Stimulated activated naive CD4-positive, alpha-beta T cell treated with Interleukin-2 at 50 U/mL for 16 hours (primary cell): Measurements from ENCODE around the gene HIPK4.

Source experiments
- DNase-seq: peaks from one replicate; lab custom pipeline; 2025; lab: John Stamatoyannopoulos, UW

HIPK4 gene

DNA sequence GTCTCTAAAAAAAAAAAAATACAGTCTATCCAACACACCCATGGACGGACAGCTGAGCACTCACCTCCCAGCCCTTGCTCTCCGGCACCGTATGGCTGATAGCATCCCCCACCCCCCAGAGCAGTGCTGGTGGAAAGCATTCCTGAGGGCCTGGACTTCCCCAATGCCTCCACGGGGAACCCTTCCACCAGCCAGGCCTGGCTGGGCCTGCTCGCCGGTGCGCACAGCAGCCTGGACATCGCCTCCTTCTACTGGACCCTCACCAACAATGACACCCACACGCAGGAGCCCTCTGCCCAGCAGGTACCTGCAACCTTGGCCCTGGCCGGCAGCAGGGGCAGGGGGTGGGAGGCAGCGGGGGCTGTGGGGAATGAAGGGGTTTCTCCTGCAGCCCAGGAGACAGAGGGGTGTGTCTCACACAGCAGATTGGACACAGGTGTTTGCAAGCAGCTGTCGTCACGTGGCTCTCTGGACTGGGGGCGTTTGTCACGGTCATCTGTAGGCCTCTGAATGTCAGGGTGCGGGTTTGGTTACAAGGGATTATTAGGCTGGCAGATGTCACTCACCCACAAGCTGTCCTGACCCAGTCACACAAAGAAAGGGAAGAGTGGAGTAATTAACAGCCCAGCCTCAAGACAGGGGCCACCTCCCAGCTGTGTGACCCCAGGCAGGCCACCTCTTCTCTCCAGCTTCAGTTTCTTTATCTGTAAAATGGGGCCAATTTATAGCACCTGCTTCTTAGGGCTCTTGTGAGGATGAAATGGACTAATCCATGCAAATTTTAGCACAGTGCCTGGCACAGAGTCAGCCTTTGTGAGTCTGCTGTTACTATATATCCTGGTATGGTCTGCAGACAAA, 22.2 kb downstream of the HIPK4 start:
- no peak for DNase-seq

DNA sequence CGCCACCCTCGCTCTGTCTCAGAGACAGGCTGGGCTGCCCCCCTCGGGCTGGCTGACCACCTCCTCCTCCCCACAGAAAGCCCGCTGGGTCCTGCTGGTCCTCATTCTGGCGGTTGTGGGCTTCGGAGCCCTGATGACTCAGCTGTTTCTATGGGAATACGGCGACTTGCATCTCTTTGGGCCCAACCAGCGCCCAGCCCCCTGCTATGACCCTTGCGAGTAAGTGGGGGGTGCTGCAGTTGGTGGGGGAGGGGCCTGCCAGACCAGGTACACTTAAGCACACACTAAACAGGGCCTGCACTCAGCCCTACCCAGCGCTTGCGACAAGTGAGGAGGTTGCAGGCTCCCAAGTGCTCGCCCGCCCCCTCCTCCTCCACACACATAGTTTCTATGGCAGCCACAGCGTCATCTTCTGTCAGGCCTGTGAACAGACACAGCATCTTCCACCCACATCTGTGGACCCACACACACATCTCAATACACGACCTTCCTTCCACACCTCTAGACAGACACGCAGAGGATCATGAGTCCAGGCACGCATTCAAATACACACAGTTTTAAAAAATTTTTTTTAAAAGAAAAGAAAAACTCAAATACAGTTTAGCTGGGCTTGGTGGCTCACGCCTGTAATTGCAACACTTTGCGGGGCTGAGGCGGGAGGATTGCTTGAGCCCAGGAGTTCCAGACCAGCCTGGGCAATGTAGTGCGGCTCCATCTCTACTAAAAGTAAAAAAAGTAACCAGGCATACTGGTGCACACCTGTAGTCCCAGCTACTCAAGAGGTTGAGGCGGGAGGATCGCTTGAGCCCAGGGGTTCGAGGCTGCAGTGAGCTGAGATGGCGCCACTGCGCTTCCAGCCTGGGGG, 23.1 kb downstream of the HIPK4 start:
- no peak for DNase-seq

DNA sequence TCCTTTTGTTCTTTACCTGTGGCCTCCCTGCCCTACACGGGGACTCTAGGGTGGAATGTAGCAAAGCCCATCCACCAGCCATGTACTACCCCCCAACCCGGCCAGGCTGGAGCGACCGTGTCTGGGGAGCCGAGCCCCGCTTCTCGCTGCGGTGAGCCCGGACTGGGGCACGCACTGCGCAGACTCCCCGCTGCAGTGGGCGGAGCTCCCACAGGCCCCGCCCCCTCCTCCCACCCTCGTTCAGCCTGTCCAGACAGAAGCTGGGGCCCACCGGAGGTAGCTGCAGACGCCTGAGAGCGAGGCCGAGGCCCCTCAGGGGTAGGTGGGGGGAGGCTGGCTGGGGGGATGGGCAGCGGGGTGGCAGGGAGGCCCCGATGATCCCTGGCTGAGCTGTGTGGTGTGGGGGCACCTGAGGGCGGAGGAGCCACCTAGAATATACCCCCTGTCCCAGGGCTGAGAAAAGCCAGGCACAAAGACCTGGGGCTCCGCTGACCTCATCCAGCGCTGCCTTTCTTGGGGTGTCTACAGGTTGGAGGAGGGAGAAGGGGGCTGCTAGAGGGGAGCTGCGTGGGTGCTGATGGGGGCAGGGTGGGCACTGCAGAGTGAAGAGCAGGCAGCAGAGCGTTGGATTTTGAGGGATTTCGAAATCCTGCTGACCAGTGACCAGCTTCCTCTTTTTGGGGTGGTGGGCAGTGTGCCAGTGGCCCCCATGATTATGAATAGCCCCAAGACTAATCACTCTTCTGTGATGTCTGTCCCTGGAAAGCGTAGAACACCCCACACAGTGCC, 24.2 kb downstream of the HIPK4 start:
- peak; percentile 4 for DNase-seq

DNA sequence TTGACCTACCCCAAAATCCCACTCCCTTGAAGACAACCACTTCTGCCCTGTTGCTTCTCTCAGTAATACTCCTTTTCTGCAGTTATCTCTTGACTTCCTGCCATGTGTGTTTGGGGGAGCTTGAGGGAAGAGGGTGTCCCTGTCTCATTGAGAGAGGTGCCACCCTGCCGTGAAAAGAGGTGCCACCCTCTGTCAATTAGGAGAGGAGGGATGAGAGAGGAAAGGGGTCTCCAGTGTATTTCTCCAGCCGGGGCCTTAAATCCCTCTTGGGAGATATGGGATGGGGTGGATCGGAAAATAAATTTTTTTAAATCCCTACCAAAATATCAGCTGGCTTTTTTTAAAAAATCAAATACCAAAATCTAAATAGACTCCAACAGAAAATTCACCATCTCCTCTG, 25.0 kb downstream of the HIPK4 start:
- DNase-seq, result no peak

DNA sequence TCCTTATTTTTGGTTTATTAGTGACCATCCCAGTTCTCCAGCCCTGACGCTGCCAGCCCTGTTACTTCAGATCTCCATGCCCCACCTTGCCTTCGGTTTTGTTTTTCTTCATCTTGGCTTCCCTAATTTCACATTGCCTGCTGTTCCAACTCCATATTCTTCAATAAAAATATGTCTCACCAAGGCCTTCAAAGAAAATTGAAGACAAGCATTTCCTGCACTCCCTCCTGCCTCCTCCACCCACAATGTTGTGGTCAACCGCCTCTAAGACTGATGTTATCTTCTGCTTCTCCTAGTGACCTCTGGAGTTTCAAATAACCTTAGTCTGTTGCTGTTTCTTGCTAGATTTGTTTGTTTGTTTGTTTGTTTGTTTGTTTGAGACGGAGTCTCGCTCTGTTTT, 26.9 kb downstream of the HIPK4 start:
- DNase-seq, result no peak

DNA sequence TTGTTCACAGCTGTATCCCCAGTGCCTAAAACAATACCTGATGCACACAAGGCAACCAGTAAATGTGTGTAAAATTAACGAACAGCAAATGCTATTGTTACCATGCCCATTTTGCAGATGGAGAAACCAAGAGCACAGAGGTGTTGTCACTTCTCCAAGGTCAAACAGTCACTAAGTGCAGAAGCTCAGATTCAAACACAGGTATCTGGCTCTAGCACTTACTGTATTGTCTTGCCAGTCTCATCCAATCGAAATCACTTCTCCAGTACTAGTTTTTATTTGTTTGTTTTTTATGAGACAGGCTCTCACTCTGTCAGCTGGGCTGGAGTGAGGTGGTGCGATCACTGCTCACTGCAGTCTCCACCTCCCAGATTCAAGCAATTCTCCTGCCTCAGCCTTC, 27.8 kb downstream of the HIPK4 start:
- no peak for DNase-seq

DNA sequence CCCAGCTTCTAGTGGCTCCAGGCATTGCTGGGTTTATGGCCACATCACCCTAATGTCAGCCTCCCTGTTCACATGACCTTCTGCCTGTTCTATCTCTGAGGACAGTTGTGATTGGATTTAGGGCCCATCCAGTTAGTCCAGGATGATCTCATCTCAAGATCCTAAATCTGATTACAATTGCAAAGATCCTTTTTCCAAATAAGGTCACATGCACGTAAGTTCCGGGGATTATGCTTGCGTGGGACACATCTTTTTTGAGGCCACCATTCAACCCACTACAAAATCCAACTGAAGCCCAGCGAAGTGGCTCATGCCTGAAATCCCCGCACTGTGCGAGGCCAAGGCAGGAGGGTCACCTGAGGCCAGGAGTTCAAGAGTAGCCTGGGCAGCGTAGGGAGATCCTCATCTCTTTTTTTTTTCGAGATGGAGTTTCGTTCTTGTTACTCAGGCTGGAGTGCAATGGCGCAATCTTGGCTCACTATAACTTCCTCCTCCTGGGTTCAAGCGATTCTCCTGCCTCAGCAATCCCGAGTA, 29.2 kb downstream of the HIPK4 start:
- no peak for DNase-seq

DNA sequence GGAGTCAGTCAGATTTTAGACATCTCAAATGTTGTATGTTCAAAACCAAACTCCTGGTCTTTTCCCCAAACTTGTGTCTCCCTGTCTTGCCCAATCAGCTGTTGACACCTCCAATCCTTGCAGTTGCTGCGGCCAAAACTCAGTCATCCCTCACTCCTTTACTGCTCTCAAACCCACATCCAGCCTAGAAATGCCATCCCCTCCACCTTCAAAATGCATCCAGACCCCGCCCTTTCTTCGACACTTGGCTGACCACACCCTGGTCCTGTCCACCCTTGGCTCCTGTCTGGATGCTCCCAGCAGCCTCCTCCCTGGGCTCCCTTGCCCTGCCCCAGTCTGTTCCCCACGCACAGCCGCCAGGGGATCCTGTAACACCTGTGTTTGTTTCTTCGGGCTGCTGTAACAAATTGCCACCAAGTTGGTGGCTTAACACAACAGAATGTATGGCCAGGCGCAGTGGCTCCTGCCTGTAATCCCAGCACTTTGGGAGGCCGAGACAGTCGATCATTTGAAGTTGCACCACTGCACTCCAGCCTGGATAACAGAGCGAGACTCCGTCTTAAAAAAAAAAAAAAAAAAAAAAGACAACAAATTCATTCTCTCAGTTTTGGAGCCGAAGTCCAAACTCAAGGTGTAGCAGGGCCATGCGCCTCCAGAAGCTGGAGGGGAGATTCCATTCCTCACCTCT, 29.8 kb downstream of the HIPK4 start:
- DNase-seq, result no peak

DNA sequence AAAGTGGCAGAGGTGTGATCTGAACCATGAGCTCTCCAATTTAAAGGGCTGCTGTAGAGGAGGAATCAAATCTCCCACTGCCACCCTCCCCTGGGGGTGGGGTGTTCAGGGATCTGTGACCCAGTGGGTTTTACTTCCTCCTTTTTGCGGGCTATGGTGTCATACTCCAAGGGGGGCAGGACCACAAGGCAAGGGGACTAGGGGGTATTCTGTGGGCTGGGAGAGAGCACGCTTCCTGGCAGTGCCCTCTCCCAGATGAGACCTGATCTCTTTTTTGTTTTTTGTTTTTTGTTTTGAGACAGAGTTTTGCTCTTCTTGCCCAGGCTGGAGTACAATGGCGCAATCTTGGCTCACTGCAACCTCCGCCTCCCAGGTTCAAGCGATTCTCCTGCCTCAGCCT, 31.2 kb downstream of the HIPK4 start:
- DNase-seq, result no peak

DNA sequence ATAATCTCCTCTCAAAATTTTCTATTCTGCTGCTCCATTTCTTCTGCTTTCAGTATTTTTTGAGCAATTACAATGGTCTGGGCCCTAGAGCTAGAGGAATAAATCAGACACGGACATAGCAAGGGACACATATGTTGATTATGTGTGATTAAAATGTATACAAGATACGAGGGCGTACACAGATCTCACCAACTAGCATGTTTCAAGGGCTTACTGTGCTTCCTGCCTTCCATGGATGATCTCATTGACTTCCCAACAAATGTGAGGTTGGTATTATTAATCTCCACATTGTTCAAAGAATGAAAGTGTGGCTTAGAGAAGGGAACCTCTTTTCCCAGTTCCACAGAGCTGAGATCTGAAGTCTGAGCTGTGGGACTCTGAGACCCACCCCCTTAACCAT, 32.3 kb downstream of the HIPK4 start:
- DNase-seq, result no peak

DNA sequence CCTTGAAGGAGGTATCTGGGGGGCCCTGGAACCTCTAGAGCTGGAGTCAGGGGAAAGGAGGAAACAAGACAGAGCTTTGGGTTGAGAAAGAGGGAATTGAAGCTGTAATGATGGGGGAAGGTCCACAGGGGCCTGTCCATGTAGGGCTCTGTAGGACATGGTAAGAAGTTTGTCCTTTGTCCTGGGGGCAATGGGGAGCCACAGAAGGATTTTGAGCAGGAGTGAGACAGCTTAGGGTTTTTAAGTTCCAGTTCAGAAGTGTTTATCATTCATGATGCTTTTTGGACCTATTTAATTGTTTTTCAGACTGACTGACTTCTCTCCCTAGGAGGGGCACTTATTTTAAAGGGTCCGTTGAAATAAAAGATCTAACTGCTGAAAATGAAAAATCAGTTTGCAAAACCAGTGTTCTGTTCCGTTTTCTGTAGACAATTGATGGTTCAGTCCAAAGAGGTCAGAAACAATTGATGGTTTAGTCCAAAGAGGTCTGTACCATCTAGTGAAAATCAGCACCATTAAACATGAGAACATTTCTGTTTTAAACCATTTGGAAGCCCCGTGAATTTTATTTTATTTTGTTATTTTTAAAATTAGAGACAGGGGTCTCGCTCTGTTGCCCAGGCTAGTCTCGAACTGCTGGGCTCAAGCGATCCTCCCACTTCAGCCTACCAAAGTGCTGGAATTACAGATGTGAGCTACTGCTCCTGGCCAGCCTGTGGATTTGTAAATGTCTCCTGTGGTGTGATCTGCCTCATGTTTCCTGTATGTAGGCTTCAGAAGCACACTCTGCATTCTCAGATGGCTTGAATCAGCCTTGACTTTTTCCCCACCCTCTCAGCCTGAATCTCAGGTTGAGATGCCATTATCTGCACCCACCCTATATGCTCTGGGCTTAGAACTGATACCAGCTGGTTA, 33.0 kb downstream of the HIPK4 start:
- no peak for DNase-seq

DNA sequence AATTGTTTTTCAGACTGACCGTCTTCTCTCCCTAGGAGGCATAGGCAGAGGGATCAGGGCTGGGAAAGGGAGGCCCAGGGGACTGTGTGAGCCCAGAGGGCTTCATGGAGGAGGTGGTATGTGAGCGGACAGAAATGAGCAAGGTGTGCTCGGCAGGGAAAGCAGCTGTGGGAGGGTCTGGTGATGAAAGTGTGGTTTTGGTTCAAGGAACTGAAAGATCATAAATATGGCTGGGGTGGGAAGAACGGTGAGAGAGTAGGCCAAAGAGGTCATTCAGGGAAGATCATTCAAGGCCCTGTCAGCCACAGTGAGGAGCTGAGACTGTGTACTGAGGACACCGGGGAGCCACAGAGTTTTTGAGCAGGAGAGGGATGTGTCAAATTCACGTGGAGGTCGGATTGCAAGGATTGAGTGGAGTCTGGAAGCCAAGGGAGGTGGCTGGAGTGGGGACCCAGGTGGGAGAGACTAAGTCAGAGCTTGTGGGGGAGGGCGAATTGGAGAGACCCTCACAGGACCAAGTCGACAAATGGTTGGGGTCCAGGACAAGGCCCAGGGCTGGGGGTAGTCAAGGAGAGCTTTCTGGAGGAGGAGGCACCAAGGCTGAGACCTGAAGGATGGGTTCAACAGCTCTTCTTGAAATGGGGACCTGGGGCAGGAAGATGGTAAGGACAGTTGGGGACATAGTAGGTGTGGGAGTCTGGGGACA, 33.9 kb downstream of the HIPK4 start:
- DNase-seq, result no peak

DNA sequence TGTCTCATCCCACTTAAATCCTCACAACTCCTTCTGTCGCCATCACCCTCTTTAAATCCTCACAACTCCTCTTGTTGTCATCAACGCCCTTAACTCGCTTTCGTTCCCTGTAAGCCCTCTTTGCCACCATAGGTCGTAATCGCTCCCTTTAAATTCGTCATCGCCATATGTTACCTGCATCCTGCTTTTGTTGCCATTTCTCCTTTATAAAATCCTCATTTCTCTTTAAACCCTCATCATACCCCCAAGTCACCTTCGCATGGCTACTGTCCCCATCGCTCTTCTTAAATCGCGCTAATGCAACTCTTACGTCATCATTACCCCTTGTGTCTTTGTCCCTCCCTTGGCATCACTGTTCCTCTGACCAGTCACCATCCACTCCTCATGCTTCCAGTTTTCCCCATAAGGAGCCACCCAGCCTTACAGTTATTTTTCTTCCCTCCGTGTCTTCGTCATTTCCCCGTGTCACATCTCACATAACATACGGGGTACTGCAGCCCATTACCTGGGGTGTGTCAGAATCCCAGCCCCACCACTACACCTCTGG, 40.9 kb downstream of the HIPK4 start:
- DNase-seq, result no peak

DNA sequence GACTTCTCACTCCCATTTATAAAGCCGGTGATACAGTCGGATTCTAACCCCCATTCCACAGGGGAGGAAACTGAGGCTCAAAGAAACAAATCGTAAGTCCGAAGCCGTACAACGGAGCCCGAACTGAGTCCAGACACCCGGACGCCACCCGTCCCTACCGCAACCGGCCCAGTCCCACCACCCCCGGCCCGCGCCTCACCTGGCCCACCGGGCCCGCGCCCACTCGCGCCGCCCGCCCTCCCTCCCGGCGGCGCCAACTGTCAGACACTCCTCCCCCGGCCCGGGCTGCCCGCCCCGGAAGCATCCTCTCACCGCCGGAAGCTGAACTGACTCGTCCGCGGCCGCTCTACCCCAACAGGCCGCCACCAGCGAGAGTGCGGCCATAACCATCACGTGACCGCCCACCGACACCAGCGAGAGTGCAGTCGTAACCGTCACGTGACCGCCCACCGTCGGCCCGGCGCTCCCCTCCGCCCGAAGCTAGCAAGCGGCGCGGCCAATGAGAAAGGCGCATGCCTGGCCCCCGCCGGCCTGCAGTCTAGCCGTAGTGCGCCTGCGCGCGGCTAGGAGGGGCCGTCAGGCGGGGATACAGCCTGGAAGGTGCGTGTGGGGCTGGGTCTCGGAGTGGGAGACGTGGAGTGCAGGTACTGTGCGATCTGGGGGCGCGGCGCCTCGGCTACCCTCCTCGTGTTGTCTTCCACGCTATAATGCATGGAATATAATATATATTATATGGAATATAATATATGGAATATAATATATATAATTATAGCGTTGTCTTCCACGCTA, 41.7 kb downstream of the HIPK4 start, which contains the start of the genes C19orf47 and PLD3:
C19orf47 (minus strand) TSS at position 273 of the 789 bp plus-strand sequence. CDS start 6,540 bp downstream, outside the sequence.
PLD3 (plus strand) TSS at position 571 of the 789 bp plus-strand sequence. CDS start 17,789 bp downstream, outside the sequence.
- peak; percentile 100 for DNase-seq

DNA sequence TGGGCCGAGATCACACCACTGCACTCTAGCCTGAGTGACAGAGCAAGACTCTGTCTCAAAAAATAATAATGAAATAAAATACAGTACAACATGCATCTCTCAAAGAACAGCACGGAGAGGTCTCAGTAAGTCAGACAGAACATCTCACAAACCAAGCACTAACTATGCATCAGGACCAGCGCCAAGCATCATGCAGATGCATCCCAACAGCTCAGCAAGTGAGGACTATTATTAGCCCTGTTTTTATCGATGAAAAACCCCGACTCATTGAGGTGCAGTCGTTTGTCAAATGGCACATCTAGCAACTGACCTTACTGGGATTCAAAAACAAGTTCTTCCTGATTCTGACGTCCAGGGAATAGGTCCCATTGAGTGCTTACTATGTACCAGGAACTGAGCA, 45.6 kb downstream of the HIPK4 start:
- DNase-seq, result no peak

DNA sequence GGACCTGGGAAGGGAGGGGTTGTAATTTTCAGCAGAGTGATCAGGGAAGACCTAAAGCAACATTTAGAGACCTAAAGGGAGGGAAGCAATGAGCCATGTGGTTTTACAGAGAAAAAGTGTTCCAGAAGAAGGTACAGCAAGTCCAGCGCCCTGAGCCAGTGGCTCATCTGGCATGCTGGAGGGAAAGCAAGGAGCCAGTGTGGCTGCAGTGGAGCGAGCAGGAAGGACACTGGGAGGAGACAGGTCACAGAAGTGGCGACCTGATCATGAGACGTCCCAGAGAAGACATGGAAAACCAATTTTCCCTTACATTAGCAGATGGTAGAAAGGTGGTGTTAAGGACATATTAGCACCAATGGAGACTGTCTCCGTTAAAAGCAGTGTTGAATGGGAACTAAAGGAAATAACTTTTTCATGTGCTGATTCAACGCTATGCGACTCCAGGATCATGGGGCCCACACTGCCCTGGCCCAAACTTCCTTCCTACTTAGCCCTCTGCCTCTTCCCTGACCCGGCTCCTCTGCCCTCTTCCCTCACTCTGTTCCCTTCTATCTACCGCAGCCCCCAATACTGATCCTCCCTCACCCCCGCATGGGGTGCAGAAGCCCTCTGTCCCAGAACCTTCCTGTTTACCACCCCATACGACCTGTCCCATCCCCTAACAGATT, 47.2 kb downstream of the HIPK4 start:
- no peak for DNase-seq

DNA sequence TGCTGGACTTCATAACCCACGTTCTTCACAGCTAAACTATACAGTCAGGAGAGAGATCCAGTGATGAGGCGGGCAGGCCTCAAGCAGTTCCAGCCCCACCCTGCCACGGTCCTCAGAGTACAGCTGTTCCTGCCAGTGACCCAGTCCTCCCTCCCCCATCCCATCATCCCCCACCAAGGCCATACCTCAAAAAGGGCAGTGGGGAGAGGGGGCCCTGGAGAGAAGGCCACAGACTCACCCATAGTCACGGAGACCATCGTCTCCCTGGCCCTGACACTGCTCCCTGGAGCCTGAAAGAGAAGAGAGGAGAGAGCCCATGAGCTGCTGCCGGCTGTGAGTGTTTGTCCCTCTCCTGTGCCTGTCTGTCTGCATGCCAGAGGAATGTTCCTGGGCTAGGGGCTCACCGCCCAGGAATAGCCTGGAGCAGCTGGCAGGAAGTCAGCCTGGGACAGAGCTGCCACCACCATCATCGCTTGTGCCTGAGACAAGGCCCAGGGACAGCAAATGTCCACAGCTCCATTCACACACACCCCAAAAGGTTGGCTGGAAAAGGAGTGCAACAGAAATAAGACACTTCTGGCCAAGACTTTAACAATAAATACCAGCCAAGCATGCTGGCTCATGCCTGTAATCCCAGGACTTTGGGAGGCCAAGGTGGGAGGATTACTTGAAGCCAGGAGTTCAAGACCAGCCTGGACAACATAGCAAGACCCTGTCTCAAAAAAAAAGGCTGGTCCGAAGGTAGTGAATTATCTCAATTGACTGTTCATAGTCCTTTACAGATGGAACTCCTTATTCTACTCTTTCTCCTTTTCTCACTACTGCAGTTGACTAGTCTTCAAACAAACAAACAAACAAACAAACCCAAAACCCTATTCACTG, 48.1 kb downstream of the HIPK4 start:
- DNase-seq, result no peak
